Non-pigmented ciliary epithelial cell (primary cell): ENCODE data around the gene LCK.
"Not testable (repeated sequence)": the region's sequence is repeated elsewhere in the genome, so short reads cannot be mapped to it uniquely, and the experiment has no call there.

ENCODE experiments used
- DNase-seq: peaks from one replicate; pipeline ENCODE4 v3.0.0-alpha.2; 2010; ENCODE audit warnings: low read depth

The LCK gene

GRCh38 chr1:32240140-32240951 lies 10.7 kb upstream of the LCK start:
- DNase-seq = no peak

- no peak for DNase-seq
Measured at GRCh38 chr1:32241001-32241763, 9.9 kb upstream of the LCK start.

- DNase-seq = no peak
Measured at GRCh38 chr1:32242341-32242851, 8.7 kb upstream of the LCK start.

- DNase-seq = no peak
Measured at GRCh38 chr1:32246888-32247273, 4.2 kb upstream of the LCK start, which contains the start of gene FAM167B. Gene FAM167B, plus strand, starts transcription at chr1:32247222. Its CDS starts 200 bp downstream, at chr1:32247422.

GRCh38 chr1:32247452-32247851 lies 3.6 kb upstream of the LCK start:
- DNase-seq = no peak

GRCh38 chr1:32247983-32248889 lies 2.8 kb upstream of the LCK start:
- DNase-seq = no peak

- DNase-seq = no peak
Measured at GRCh38 chr1:32249831-32250525, 1.1 kb upstream of the LCK start.

GRCh38 chr1:32255072-32256071 lies 4.3 kb downstream of the LCK start:
- DNase-seq = no peak

GRCh38 chr1:32256473-32257226 lies 5.6 kb downstream of the LCK start:
- no peak for DNase-seq

GRCh38 chr1:32257227-32257508 lies 6.1 kb downstream of the LCK start:
- no peak for DNase-seq

- DNase-seq = not testable (repeated sequence)
Measured at GRCh38 chr1:32263236-32263593, 12.2 kb downstream of the LCK start.

GRCh38 chr1:32263744-32264143 lies 12.7 kb downstream of the LCK start:
- DNase-seq = no peak

- DNase-seq = no peak
Measured at GRCh38 chr1:32265846-32266245, 14.8 kb downstream of the LCK start.

GRCh38 chr1:32266921-32267591 lies 16.0 kb downstream of the LCK start:
- no peak for DNase-seq

GRCh38 chr1:32269744-32270143 lies 18.7 kb downstream of the LCK start:
- no peak for DNase-seq

GRCh38 chr1:32272557-32273390 lies 21.7 kb downstream of the LCK start:
- no peak for DNase-seq

- DNase-seq = no peak
Measured at GRCh38 chr1:32273391-32274208, 22.5 kb downstream of the LCK start.
